Astrocyte (in vitro differentiated cells and primary cell): ENCODE data around the gene FHIT.

Experiments
- CTCF ChIP-seq: IDR thresholded peaks from 2 replicates; pipeline ENCODE4 v1.5.1; 2011; ENCODE audit warnings: low read depth, mild to moderate bottlenecking, inconsistent platforms, low read length, moderate library complexity; ENCODE audit not compliant: insufficient read depth
- EZH2 ChIP-seq: IDR thresholded peaks from 2 replicates; pipeline ENCODE4 v1.6.1; 2012; ENCODE audit warnings: mild to moderate bottlenecking, low read length, inconsistent platforms; ENCODE audit not compliant: insufficient read depth

DNA sequence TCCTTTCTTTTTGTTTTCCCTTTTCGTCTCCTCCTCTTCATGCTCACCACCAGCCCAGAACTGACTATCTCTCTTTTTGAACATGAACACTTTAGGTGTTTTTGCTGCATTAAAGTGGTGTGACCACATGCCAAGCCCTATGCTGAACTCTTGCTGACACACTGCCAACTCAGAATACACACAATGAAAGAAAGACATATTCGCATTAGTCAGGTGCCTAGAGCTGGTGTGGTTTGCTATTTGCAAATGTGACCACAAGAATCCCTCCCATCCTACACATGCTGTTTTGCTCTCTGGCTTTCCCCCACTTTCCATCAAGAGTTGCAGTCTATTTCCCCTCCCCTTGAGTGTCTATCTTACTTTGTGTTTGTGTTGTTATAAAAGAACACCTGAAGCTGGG lies 1233.6 kb downstream of the FHIT start:
- TF ChIP-seq CTCF (no peak), EZH2 (no peak)
